Measurements from ENCODE around the gene SLF1.

DNA sequence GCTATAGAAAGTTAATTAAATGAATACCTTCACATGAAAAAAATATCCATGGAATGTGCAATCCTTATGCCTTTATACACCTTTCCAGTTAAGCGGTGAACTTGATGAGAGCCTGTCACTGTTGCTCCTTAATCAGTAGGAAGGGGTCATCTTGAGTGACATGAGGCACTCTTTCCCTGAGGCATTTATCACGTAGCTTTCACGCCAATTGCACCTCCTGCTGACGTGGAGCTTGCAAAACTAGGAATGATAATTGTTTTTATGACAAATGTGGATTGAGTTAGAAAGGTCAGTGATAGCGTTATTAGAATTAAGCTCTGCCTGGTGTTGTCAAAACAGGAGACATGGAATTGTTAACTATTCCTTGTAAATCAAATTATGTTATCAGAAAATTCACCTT is 79.7 kb downstream of the SLF1 start:
- no peak for TF ChIP-seq EZH2 (IDR thresholded peaks at IDR 0.05; ENCODE audit: borderline replicate concordance, insufficient read depth, low read depth, low read length, poor library complexity, severe bottlenecking)
- TF ChIP-seq, protein P1, sequence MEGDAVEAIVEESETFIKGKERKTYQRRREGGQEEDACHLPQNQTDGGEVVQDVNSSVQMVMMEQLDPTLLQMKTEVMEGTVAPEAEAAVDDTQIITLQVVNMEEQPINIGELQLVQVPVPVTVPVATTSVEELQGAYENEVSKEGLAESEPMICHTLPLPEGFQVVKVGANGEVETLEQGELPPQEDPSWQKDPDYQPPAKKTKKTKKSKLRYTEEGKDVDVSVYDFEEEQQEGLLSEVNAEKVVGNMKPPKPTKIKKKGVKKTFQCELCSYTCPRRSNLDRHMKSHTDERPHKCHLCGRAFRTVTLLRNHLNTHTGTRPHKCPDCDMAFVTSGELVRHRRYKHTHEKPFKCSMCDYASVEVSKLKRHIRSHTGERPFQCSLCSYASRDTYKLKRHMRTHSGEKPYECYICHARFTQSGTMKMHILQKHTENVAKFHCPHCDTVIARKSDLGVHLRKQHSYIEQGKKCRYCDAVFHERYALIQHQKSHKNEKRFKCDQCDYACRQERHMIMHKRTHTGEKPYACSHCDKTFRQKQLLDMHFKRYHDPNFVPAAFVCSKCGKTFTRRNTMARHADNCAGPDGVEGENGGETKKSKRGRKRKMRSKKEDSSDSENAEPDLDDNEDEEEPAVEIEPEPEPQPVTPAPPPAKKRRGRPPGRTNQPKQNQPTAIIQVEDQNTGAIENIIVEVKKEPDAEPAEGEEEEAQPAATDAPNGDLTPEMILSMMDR (IDR thresholded peaks at IDR 0.05) = no peak

Data from B cell (primary cell).